Measurements from ENCODE around the gene GNPDA2.
"Not testable (repeated sequence)": the region's sequence is repeated elsewhere in the genome, so short reads cannot be mapped to it uniquely, and the experiment has no call there.

GNPDA2 gene

GRCh38 chr4:44760142-44760898 is 34.0 kb upstream of the GNPDA2 start:
- DNase-seq (ENCODE audit: low read depth) = peak; percentile 51
- H3K4me3 ChIP-seq (ENCODE audit: low read length) = no peak overlapping the region
- peak; percentile 46 for TF ChIP-seq CTCF (IDR thresholded peaks at IDR 0.05; ENCODE audit: insufficient read depth, low read depth, low read length, missing control alignments)

GRCh38 chr4:44756559-44756958 is 30.2 kb upstream of the GNPDA2 start:
- DNase-seq (ENCODE audit: low read depth) = peak; percentile 41
- TF ChIP-seq CTCF (IDR thresholded peaks at IDR 0.05; ENCODE audit: insufficient read depth, low read depth, low read length, missing control alignments) = no peak
- H3K4me3 ChIP-seq (ENCODE audit: low read length) = no peak overlapping the region

GRCh38 chr4:44740201-44740600 is 13.8 kb upstream of the GNPDA2 start:
- no peak overlapping the region for H3K4me3 ChIP-seq (ENCODE audit: low read length)
- no peak for TF ChIP-seq CTCF (IDR thresholded peaks at IDR 0.05; ENCODE audit: insufficient read depth, low read depth, low read length, missing control alignments)
- peak; percentile 62 for DNase-seq (ENCODE audit: low read depth)

- no peak overlapping the region for H3K4me3 ChIP-seq (ENCODE audit: low read length)
- DNase-seq (ENCODE audit: low read depth) = peak; percentile 42
- peak; percentile 70 for TF ChIP-seq CTCF (IDR thresholded peaks at IDR 0.05; ENCODE audit: insufficient read depth, low read depth, low read length, missing control alignments)
Measured at GRCh38 chr4:44738615-44739014, 12.3 kb upstream of the GNPDA2 start.

GRCh38 chr4:44736900-44737299 is 10.5 kb upstream of the GNPDA2 start:
- DNase-seq (ENCODE audit: low read depth) = no peak
- TF ChIP-seq CTCF (IDR thresholded peaks at IDR 0.05; ENCODE audit: insufficient read depth, low read depth, low read length, missing control alignments) = no peak

GRCh38 chr4:44728694-44729093 is 2.3 kb upstream of the GNPDA2 start:
- not testable (repeated sequence) for DNase-seq (ENCODE audit: low read depth)

More at GRCh38 chr4:44736900-44737299, 10.5 kb upstream of the GNPDA2 start:
- H3K4me3 ChIP-seq (ENCODE audit: low read length) = no peak overlapping the region

GRCh38 chr4:44727471-44727870 is 1.1 kb upstream of the GNPDA2 start:
- no peak for DNase-seq (ENCODE audit: low read depth)
- no peak for TF ChIP-seq CTCF (IDR thresholded peaks at IDR 0.05; ENCODE audit: insufficient read depth, low read depth, low read length, missing control alignments)
- H3K4me3 ChIP-seq (ENCODE audit: low read length) = no peak overlapping the region

More at GRCh38 chr4:44728694-44729093, 2.3 kb upstream of the GNPDA2 start:
- not testable (repeated sequence) for H3K4me3 ChIP-seq (ENCODE audit: low read length)
